GM21360 (cell line): ENCODE measurements around the gene SCFD1.
A peak's percentile ranks its signal among the peaks of the same experiment; 100 is the strongest.

ENCODE experiments used
- ATAC-seq: cut with Tn5 transposase; IDR thresholded peaks from one replicate; pipeline ENCODE4 v1.9.1; 2021; ENCODE audit warnings: mild to moderate bottlenecking, moderate library complexity; ENCODE audit not compliant: unreplicated experiment

Gene SCFD1

DNA sequence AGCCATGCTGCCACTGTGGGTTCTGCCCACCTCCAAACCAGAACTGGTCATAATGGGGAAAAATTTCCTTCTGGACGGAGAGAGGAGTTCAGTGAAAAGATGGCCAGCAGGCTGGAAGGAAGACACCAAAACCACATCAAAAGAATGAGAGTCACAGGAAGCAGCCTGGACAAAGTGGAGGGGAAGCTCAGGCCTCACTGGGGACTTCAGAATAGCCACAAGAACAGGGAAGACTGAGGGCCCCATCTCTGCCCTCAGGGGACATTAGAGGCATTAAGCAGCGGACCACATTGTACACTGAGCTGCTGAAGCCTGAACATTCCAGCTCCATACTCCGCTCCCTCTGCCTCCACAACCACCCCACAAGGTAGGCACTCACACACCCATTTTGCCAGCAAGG lies 132.7 kb downstream of the SCFD1 start:
- no peak for ATAC-seq

DNA sequence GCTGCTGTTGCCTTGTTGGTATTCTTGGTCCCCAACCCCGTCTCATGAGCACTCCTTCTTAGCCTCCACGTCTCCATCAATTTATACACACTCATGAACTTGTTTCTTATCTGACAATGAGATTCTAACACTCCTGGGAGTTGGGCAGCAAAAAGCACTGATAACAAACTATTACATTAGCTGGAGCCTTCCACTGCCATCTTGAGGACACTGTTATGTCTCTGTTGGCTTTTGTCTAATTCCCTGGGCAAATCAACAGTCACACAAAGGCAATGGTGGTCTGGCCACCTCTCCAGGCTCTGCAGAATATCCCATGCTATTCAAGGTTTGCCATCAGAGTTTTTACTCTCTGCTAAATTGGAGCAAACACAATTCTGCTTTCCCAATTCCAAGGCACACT lies 134.5 kb downstream of the SCFD1 start:
- ATAC-seq = no peak

DNA sequence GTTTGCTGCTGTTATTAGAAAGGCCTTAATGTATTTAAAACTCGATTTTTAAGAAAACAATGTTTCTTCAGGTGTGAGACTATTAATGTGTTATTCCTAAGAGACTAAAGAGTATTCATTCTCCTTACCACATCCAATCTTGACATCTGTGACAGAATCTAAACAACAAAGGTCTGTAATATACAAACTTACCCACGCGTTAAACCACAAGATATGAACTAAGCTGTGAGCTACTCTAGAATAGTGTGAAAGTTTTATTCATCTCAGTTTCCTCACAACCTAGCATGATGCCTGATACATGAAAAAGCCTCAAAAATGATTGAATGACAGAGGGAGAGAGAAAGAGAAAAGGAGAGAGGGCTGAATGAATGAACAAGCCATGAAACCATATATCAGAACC lies 135.0 kb downstream of the SCFD1 start:
- no peak for ATAC-seq

DNA sequence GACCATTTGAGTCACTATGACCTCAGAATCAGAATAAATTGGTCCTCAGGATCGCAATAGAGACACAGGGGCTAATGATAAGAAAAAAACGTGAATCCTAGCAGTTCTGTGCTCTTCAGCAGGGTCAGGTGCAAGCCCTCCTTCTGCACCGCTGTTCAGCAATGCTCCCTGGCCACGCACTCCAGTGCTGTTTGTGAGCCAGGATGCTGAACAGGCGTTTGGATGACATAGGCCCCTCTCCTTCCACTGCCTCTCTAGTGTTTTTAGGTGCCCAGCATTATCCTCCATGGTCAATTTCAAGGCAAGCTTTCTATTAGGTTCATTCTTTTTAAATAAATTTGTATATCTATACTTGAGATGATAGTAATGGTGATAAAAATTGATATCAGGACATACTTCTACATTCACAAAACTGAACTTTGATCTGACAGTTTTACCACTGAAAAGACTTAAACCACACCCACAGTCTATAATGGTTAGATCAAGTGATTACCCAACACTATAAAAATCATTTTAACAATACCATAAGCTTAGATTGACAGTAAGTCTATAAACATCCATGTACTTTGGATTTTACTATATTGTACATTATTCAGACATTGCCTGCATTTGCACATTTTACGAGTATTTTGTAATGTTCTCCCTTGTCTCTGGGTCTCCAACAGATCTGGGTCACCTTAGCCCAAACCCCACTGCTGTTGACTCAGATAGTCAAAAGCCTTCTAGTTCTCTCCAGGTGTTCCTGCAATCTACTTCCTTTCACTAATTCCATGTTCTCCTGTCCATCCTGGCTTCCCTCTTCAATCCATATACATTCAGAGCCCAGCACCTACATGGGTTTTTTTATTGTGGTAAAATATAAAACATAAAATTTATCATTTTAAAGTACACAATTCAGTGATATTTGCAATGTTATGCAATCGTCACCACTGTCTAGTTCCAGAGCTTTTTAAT lies 137.3 kb downstream of the SCFD1 start:
- no peak for ATAC-seq

DNA sequence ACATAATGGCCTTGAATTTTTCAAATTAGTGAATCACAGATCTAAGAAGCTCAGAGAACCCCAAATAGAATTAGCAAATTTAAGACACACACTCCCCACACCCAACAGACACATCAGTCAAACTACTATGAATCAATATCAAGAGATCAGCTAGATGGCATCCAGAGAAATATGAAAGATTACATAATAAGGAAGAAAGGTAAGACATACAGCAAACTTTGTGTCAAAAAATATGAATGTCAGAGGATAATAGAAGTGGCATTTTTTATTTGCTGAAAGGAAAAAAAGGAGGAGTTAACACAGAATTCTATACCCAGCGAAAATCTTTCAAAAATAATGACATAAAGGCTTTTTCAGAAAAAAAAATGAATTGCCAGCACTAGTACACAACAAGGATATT lies 141.8 kb downstream of the SCFD1 start:
- no peak for ATAC-seq

DNA sequence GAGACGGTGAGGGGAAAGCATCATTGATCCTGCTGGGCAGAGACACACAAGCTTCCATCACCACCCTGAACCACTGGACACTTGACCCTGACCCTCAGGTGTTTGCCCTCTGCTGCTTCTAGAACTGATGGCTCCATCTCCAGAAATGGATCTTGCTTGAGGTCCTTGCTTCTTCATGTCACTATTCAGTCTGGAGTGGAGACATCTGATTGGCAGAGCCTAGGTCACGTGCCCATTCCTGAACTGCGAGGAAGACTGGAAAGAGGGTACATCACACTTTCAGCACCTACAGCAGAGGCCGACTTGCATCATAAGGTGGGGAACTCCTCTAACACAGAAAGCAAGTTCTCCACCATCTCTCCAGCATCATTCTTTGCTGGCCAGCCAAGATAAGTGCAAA lies 145.5 kb downstream of the SCFD1 start:
- ATAC-seq = no peak

DNA sequence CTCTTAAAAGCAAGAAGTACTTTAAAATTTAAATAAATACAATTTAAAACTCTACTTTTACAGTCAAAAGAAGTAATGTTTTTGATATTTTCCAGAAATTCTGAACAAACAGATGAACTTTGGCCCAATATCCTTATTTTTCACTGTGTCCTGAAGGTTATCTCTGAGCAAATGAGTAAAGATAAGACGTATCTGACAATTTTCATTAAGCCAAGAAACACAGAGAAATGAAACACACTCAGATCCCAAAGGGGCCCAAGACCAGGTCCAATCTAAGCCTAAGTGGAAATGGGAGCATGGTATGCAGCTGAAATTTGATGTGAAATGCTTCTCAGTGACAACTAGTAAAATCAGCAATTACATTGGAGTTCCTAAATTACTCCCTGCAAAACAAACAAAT lies 146.7 kb downstream of the SCFD1 start:
- no peak for ATAC-seq

DNA sequence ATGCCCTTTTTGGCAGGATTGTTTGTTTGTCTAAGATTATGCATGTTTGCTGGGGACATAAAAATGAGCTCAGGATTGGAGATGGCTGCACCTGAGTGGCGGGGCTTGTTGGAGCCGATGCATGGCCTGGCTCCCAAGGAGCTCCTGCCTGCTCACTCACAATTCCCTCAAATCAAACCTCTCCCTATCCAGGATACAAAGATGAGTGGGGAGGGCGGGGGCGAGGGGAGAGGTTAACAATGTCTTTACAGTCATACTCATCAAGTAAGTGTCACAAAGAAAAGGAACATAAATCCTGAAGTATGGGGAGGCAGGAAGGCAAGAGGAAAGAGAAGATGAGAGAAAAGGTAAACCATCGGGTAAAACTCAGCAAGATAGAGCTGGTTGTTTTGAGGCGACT lies 148.3 kb downstream of the SCFD1 start:
- ATAC-seq = no peak

DNA sequence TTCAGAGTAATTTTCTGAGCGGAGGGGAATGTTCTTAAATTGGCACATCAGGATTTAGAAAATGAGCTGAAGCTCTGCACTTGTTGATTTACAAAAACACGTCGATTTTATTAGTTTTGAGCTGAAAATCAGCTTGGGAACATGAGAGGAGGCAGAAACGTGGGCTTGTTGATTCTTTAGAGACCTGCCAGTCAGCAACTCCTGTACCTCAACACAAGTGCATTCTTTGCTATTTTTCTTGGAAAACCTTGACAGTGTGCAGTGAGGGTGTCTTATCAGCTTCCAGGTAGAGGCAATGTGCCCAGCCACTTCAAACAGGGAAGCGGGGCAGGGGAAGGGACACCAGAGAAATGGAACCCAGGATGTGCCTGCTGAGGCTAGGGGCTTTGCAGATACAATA lies 149.5 kb downstream of the SCFD1 start:
- ATAC-seq = no peak

DNA sequence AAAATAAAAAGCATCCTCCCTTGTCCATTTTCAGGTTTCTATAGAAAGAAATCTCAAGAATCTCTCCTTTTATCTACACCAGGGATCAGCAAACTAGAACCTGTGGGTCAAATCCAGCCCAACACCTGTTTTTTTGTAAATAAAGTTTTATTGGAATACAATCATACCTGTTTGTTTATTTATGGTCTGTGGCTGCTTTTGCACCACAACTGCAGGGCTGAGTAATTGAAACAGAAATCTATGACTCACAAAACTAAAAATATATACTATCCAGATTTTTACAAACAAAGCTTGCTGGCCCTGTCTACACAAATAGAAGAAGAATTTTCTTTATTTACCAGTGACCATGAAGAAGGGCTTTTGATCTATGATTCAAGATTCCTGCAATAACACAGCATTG lies 157.1 kb downstream of the SCFD1 start:
- peak; percentile 71 for ATAC-seq
